ENCODE measurements around the gene KIF26A. TPM values are rescaled to one million over a fixed set of nuclear protein-coding genes. Genes with fewer than 3 reads are reported as not detected.

The KIF26A gene
- polyA plus RNA-seq, 12 donors: 4.8 to 25.2 (median 5.9) TPM; not detected in 1

GRCh38 chr14:104100171-104101085 is 38.0 kb upstream of the KIF26A start:
- DNase-seq: no peak

- DNase-seq: no peak
These were observed 37.2 kb upstream of the KIF26A start for GRCh38 chr14:104101086-104101621.

DNA sequence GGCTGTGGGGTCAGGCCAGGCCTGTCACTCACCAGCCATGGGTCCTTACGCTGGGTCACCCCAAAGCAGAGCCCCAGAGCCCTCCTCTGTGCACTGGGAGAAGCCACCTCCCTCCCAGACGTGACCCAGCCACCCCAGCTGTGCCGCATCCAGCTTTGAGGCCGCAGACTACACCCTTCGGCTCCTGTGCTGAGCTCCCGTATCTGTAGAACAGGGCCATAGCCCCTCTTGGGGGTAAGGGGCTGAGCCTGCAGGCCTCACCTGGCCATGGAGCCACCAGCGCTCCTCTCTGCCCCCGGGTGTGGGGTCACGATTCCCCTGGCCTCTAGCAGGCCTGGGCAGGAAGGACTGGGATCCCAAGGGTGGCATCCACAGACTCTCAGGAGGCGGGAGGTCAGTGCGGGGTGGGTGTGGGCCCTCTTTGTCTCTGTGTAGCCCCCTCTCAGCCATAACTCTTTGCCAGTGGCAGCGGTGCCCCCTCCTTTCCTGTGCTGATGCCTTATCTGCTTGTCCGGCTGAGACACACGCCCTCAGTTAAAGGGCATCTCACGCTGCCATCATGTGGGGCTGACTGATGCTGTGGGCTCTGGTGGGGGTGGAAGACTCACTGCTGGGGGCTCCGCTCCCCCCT is 36.6 kb upstream of the KIF26A start:
- DNase-seq: no peak

GRCh38 chr14:104102282-104102914 is 36.0 kb upstream of the KIF26A start:
- DNase-seq: no peak

DNA sequence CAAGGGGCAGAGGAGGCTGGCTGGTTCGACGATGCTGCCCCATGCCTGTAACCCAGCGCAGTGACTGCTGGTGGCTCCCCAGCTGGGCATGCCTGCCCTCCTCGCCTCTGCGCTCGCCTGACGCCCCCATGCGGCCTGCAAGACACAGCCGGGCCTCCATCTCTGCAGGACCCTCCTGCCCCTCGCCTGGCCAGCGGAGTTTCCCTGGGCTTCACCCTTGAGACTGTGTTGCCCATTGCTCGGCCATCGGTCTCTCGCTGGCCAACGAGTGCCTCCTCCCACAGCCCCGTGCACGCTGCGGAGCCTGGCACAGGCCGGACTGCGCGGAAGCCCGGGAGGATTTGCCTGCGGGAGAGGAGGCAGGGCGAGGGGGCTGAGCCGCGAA is 35.3 kb upstream of the KIF26A start:
- DNase-seq: no peak

- DNase-seq: no peak
These were observed 34.8 kb upstream of the KIF26A start for GRCh38 chr14:104103446-104104075.

DNA sequence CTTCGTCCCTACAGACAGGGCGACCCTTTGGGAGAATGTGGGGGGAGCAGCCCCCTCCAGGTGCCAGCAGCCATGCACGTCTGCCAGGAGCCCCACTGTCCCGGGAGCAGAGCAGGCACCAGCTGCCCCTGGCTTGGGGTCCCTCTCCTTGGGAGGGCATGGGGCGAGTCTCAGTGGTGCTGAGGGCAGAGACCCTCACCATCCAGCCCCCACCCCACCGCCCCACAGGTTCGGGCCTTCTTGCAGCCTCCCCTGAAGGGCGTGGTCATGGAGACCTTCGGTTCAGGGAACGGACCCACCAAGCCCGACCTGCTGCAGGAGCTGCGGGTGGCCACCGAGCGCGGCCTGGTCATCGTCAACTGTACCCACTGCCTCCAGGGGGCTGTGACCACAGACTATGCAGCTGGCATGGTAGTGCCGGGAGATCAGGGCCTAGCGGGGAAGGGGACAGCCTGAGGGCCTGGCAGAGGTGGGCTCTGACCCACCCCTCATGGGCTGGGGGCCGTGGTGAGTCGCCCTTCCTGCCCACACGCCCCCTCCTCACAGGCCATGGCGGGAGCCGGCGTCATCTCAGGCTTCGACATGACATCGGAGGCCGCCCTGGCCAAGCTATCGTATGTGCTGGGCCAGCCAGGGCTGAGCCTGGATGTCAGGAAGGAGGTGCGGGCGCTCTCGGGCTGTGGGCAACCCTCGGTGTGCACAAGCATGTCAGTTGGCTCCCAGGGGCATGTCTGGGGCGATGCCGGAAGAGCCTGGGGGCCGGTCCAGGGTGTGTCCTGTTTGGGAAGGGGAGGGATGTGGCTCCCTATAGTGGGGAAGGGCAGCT is 34.1 kb upstream of the KIF26A start:
- no peak for DNase-seq

DNA sequence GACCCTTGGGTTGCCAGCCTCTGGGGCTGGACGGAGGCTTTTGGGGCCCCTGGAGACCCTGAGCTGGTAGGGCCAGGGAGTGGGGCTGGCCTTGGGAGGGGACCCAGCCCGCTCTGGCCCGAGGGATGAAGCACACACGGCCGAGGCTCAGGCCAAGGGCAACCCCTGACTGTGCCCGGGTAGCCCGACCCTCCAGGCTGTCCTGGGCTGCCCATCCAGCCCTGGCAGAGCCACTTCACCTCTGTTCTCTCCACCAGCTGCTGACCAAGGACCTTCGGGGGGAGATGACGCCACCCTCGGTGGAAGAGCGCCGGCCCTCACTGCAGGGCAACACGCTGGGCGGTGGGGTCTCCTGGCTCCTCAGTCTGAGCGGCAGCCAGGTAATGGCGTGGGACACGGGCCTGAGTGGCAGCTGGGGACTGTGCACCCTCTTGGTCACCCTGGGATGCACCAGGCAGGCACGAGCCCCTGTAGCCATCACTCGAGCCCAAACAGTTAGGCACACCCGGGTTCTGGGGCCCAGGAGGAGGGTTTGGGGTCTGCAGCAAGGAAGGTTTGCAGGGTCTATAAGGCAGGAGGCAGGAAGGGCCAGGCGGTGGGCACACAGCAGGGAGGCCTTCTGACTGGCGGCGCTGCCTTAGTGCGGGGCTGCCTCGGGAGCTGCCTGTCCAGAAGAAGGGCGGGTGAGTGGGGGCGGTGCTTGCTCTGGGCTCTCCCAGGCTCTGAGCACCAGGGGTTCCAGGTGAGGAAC is 33.1 kb upstream of the KIF26A start:
- no peak for DNase-seq

GRCh38 chr14:104105822-104106470 is 32.4 kb upstream of the KIF26A start:
- DNase-seq: no peak

- DNase-seq: no peak
These were observed 31.9 kb upstream of the KIF26A start for GRCh38 chr14:104106471-104106991.

DNA sequence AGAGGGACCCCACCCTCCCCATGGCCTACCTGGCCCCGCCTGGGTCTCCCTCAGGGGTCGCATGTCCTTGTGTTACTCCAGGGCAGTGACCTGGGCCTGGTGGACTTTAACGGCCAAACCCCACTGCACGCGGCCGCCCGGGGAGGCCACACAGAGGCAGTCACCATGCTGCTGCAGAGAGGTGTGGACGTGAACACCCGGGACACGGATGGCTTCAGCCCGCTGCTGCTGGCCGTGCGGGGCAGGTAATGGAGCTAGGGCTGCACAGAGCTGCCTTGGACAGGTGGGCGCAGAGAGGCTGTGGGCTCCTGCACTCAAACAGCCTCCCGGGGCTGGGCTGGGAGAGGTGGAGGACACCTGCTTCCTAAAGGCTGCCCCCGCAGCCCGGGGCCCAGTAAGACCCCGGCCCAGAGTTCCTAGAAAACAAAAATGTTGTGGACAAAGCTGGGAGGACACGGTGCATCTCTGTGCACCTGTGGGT is 31.2 kb upstream of the KIF26A start:
- DNase-seq: no peak

DNA sequence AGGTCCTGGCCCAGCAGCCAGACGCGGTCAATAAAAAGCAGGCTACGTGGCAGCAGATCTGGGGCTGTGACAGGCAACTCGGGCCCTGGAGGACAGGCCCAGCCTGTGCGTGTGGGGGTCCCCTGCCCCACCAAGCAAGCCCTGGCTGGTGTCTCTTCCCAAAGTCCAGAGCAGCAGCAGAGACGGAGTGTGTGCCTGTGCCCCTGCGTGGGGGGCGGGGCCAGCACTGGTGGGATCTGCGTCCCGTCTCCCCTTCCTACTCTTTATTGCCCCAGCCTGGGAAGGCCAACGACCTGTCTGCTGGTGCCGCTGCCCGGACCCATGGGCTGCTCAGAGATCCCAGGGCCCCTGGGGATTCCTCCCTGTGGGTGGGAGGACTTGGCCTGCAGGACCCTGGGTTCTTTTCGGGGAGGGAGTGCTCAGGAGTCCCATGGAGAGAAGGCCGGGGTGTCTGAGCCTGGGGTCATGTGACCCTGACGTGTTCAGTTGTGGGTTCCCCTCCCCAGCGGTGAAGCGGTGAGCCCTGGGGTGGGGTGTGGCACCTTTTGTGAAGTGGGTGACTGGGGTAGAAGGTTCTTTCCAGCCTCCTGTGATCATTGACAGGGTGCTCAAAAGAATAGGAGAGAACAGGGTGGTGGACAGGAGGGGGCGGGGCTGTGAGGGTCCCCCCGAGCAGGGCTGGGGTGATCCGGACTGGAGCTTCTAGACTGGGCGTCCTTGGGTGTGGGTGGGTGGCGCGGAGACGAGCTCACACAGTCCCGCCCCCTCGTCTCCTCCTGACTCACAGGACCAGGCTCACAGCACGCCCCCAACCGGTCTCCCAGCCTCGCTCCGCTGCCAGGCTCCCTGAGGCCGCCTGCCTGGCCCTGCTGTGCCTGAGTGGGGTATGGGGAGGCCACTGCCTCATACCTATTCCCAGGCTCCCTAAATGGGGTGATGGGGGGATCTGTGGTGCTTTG is 30.5 kb upstream of the KIF26A start:
- DNase-seq: no peak

- no peak for DNase-seq
These were observed 29.5 kb upstream of the KIF26A start for GRCh38 chr14:104108570-104109541.

- no peak for DNase-seq
These were observed 28.5 kb upstream of the KIF26A start for GRCh38 chr14:104109731-104110361.

- no peak for DNase-seq
These were observed 27.7 kb upstream of the KIF26A start for GRCh38 chr14:104110491-104111209.
